Measurements from ENCODE around the gene MBP. TPM values are rescaled to one million over a fixed set of nuclear protein-coding genes. Genes with fewer than 3 reads are reported as not detected.

MBP gene
- total and polyA plus RNA-seq, 2 of the 13 experiments (the other 11 are each of a cell fraction or from before 2014, with no cell fraction given), result 5.0 to 8.5 TPM

DNA sequence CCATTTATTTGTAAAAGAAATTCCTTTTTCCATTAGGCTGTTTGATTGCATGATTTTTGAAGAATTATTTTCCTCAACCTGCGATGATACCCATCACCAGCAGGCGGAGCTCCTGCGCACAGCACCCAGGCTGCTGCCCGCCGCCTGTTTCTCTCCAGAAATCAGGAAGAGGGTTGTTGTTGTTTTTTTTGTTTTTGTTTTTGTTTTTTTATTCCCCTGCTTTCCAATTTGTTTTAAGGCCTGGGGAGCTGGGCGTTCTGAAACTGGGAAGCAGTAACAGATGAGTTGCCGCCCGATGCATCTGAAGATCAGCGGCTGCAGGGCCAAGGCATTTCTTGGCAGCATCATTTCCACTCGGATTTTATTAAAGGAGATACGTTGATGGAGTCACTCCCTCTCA, 132.1 kb downstream of the MBP start:
- no peak overlapping the region for H3K4me2 ChIP-seq (ENCODE audit: low read depth, low read length)
- H3K27ac ChIP-seq (ENCODE audit: extremely low read length, insufficient read depth, low read length), result no peak overlapping the region
- H4K20me1 ChIP-seq (ENCODE audit: insufficient read depth, low read length), result no peaks in the 10 kb centered on the region
- no peak overlapping the region for H3K4me3 ChIP-seq (replicated peaks in 1 of 3; ENCODE audit: insufficient read depth in 1 of 3, low read depth in 2 of 3, low read length in 3 of 3)
- ChIA-PET CTCF (ENCODE audit: low intra/inter-chr PET ratio, low total read pairs) (interaction anchor here (1.2 to 2.0 kb wide), 4 partner anchors 55 to 650 kb away, joined by 4 to 18 read pairs (median 12); no protein-coding TSS in a partner anchor), POLR2A (no interaction called here)
- intact Hi-C loops (cut with micrococcal nuclease; ENCODE audit: unreplicated experiment), result loop anchor here (1.0 to 5.0 kb wide), 4 partner anchors 55 to 652 kb away; partner anchors contain the start of gene MBP
- no peak for ATAC-seq
- DNase-seq (ENCODE audit: low spot score), result no peak
- in situ Hi-C loops (cut with HindIII; ENCODE audit: extremely low pct_ligation_motif_present, low pct_unique_long_range_greater_than_20kb), result loop anchor here (5.0 kb wide), 1 partner anchor 52 kb away; no protein-coding TSS in a partner anchor
- no peak overlapping the region for H2AFZ ChIP-seq (ENCODE audit: low read length)
- peak; percentile 79 for TF ChIP-seq STAG1 (CRISPR knock-in tag; IDR thresholded peaks at IDR 0.05)
- no peak for TF ChIP-seq E2F1 (CRISPR knock-in tag; IDR thresholded peaks at IDR 0.05)
- 0 out of 2 replicates have a peak, but pooled peaks have one; percentile 21 for TF ChIP-seq ZNF501 (CRISPR knock-in tag; IDR thresholded peaks at IDR 0.05)
- TF ChIP-seq SMC3 (IDR thresholded peaks at IDR 0.05; ENCODE audit: low read length), result peak; percentile 67; the same call in 1 of the 2 replicates
- TF ChIP-seq SALL1 (CRISPR knock-in tag; IDR thresholded peaks at IDR 0.05), result peak; percentile 29; the same call in 1 of the 2 replicates
- no peak for TF ChIP-seq RFXAP (CRISPR knock-in tag; IDR thresholded peaks at IDR 0.05; ENCODE audit: borderline replicate concordance)
- TF ChIP-seq ZNF644 (CRISPR knock-in tag; IDR thresholded peaks at IDR 0.05; ENCODE audit: low read depth), result no peak
- TF ChIP-seq HMGXB4 (CRISPR knock-in tag; IDR thresholded peaks at IDR 0.05; ENCODE audit: borderline replicate concordance in 1 of 2, low read depth in 1 of 2), result peak in 1 of 2 experiments; percentile 28; a peak in 1 of 4 replicates
- TF ChIP-seq RAD21 (CRISPR knock-in tag; IDR thresholded peaks at IDR 0.05), result 0 out of 2 replicates have a peak, but pooled peaks have one; percentile 35
- peak; percentile 62 for TF ChIP-seq XRCC5 (optimal IDR thresholded peaks at IDR 0.05; ENCODE audit: low read length)
- no peak for TF ChIP-seq MTERF4 (CRISPR knock-in tag; IDR thresholded peaks at IDR 0.05)
- no peak for TF ChIP-seq ZNF33A (CRISPR knock-in tag; IDR thresholded peaks at IDR 0.05; ENCODE audit: borderline replicate concordance)
- TF ChIP-seq, protein P1, sequence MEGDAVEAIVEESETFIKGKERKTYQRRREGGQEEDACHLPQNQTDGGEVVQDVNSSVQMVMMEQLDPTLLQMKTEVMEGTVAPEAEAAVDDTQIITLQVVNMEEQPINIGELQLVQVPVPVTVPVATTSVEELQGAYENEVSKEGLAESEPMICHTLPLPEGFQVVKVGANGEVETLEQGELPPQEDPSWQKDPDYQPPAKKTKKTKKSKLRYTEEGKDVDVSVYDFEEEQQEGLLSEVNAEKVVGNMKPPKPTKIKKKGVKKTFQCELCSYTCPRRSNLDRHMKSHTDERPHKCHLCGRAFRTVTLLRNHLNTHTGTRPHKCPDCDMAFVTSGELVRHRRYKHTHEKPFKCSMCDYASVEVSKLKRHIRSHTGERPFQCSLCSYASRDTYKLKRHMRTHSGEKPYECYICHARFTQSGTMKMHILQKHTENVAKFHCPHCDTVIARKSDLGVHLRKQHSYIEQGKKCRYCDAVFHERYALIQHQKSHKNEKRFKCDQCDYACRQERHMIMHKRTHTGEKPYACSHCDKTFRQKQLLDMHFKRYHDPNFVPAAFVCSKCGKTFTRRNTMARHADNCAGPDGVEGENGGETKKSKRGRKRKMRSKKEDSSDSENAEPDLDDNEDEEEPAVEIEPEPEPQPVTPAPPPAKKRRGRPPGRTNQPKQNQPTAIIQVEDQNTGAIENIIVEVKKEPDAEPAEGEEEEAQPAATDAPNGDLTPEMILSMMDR (CRISPR knock-in tag; IDR thresholded peaks at IDR 0.05), result peak; percentile 79
- peak; percentile 51 for FAIRE-seq
- no peak overlapping the region for H3K9ac ChIP-seq (ENCODE audit: insufficient read depth, low read depth, low read length)
- H3K4me1 ChIP-seq (ENCODE audit: insufficient read depth, low read length), result peaks cover 12% of the 10 kb centered on the region
- no peaks in the 10 kb centered on the region for H3K9me3 ChIP-seq (ENCODE audit: low read length)
- no peaks in the 10 kb centered on the region for H3K79me2 ChIP-seq (ENCODE audit: insufficient read depth, low read length)
- 21% methylated on average over 11 of the region's 11 CpGs for WGBS (ENCODE audit: low lambda C conversion rate)
- H3K36me3 ChIP-seq (replicated peaks in 1 of 2; ENCODE audit: control insufficient read depth in 1 of 2, insufficient read depth in 2 of 2, low read length in 2 of 2), result no peaks in the 10 kb centered on the region
- H3K27me3 ChIP-seq (ENCODE audit: control insufficient read depth in 1 of 2, insufficient read depth in 2 of 2, low read length in 2 of 2), result no peaks in the 10 kb centered on the region; a peak in 1 of 5 replicates
- BruUV-seq (replicated peaks), result no TSS peak

All from HepG2 (cell line).